OCI-LY7 (cell line): ENCODE results near the gene SYNJ2. TPM values are rescaled to one million over a fixed set of nuclear protein-coding genes. Genes with fewer than 3 reads are reported as not detected.

Source experiments
- BruUV-seq: library from RNA; stranded (reverse); fragments of 400-500 nt; replicated peaks from 2 replicates; lab custom pipeline; 2021; lab: Mats Ljungman, UMichigan
- CTCF ChIA-PET: fragments of 300-600 bp; sonication (Branson Sonifier 250); formaldehyde crosslinking; loops from one replicate; lab custom pipeline; 2022; ENCODE audit warnings: antibody characterized with exemption; ENCODE audit not compliant: unreplicated experiment; lab: Charles Lee
- POLR2A ChIA-PET: fragments of 300-600 bp; sonication (Branson Sonifier 250); formaldehyde crosslinking; loops from one replicate; lab custom pipeline; 2022; ENCODE audit warnings: antibody characterized with exemption; lab: Charles Lee
- DNase-seq: peaks from one replicate; pipeline ENCODE4 v3.0.0-alpha.2; 2015; ENCODE audit warnings: low spot score
- H2AFZ ChIP-seq: fragments of 200-600 bp; sonication (generic), shearing (Covaris generic); 2 replicates; pipeline ENCODE4 v1.6.1; 2014; ENCODE audit warnings: mild to moderate bottlenecking, antibody characterized with exemption, low read length, moderate library complexity
- H3K27ac ChIP-seq: fragments of 200-600 bp; sonication (generic); 2 replicates; pipeline ENCODE4 v1.5.1; 2014; ENCODE audit warnings: mixed run types, low read depth, mild to moderate bottlenecking, moderate library complexity, low read length, inconsistent platforms; ENCODE audit not compliant: poor library complexity, severe bottlenecking
- H3K36me3 ChIP-seq: fragments of 200-600 bp; sonication (generic); 2 replicates; pipeline ENCODE4 v1.6.1; 2014; ENCODE audit warnings: mild to moderate bottlenecking, antibody characterized with exemption, low read length, moderate library complexity, mixed read lengths; ENCODE audit not compliant: insufficient read depth
- H3K4me1 ChIP-seq: fragments of 200-600 bp; sonication (generic); 2 replicates; pipeline ENCODE4 v1.5.1; 2014; ENCODE audit warnings: mild to moderate bottlenecking, low read length; ENCODE audit not compliant: insufficient read depth, poor library complexity, severe bottlenecking
- H3K4me2 ChIP-seq: fragments of 200-600 bp; sonication (generic); 2 replicates; pipeline ENCODE4 v1.6.1; 2014; ENCODE audit warnings: mild to moderate bottlenecking, low read length
- H3K4me3 ChIP-seq: fragments of 200-600 bp; sonication (generic); 2 replicates; pipeline ENCODE4 v1.5.1; 2014; ENCODE audit warnings: mild to moderate bottlenecking, low read depth, low read length; ENCODE audit not compliant: poor library complexity, severe bottlenecking
- H3K79me2 ChIP-seq: fragments of 200-600 bp; sonication (generic); 2 replicates; pipeline ENCODE4 v1.6.1; 2016; ENCODE audit warnings: low read depth, mild to moderate bottlenecking, low read length, moderate library complexity, mixed read lengths; ENCODE audit not compliant: insufficient read depth
- H3K9me2 ChIP-seq: fragments of 200-600 bp; sonication (generic); 2 replicates; pipeline ENCODE4 v1.6.1; 2016; ENCODE audit warnings: mild to moderate bottlenecking, low read length, mixed read lengths; ENCODE audit not compliant: insufficient read depth
- H3K9me3 ChIP-seq: fragments of 200-600 bp; sonication (generic); 2 replicates; pipeline ENCODE4 v1.6.1; 2014; ENCODE audit warnings: mild to moderate bottlenecking, mixed run types, low read length, mixed read lengths
- H4K20me1 ChIP-seq: fragments of 200-600 bp; sonication (generic); 2 replicates; pipeline ENCODE4 v1.6.1; 2014; ENCODE audit warnings: mild to moderate bottlenecking, antibody characterized with exemption, low read length, moderate library complexity, mixed read lengths; ENCODE audit not compliant: insufficient read depth
- CTCF ChIP-seq: fragments of 200-600 bp; sonication (generic); conservative IDR thresholded peaks from 2 replicates; pipeline ENCODE4 v1.5.1; 2014; ENCODE audit warnings: mild to moderate bottlenecking, antibody characterized with exemption, low read length, moderate library complexity, mixed read lengths
- EZH2phosphoT487 ChIP-seq: fragments of 200-600 bp; sonication (generic); IDR thresholded peaks from 2 replicates; pipeline ENCODE4 v1.6.1; 2018; ENCODE audit warnings: low read depth, borderline replicate concordance, mild to moderate bottlenecking, mixed run types, antibody characterized with exemption, low read length, moderate library complexity, mixed read lengths
- intact Hi-C: fragments of 100-400 bp; cut with micrococcal nuclease; formaldehyde crosslinking; loops from one replicate; pipeline ENCODE4 v1.10.0; 2022; ENCODE audit not compliant: unreplicated experiment
- total RNA-seq, 2 experiments: library from RNA; depleted of rRNA in 1 of 2; stranded (reverse); fragments of >200 nt in 1 of 2; shearing (Covaris generic) in 1 of 2; gene quantifications; 2 replicates each; pipeline ENCODE4 v1.2.3, GENCODE V29; 2014 to 2022

The SYNJ2 gene
- total RNA-seq, 2 experiments from 2014 or later = 0.21 TPM; not detected in 1

- no TSS peak for BruUV-seq
- Histone ChIP-seq H3K9me2 (no peaks in the 10 kb centered on the region), H3K36me3 (no peaks in the 10 kb centered on the region), H3K79me2 (no peaks in the 10 kb centered on the region), H3K4me1 (no peaks in the 10 kb centered on the region), H2AFZ (no peak overlapping the region), H4K20me1 (no peaks in the 10 kb centered on the region), H3K4me3 (no peak overlapping the region), H3K9me3 (no peaks in the 10 kb centered on the region), H3K27ac (no peak overlapping the region), H3K4me2 (no peak overlapping the region)
- CTCF ChIA-PET = no interaction called here
- TF ChIP-seq EZH2phosphoT487 = no peak
- TF ChIP-seq CTCF = no peak
- intact Hi-C loops = no loop called here
- DNase-seq = no peak
- POLR2A ChIA-PET = no interaction called here
Observed at GRCh38 chr6:157974967-157975366, 6.7 kb upstream of the SYNJ2 start.

GRCh38 chr6:157975456-157975855 lies 6.2 kb upstream of the SYNJ2 start:
- no peak overlapping the region for H3K27ac ChIP-seq
- no peaks in the 10 kb centered on the region for H3K9me2 ChIP-seq
- H3K36me3 ChIP-seq = no peaks in the 10 kb centered on the region
- H3K79me2 ChIP-seq = no peaks in the 10 kb centered on the region
- no peaks in the 10 kb centered on the region for H4K20me1 ChIP-seq
- H3K4me3 ChIP-seq = no peak overlapping the region
- intact Hi-C loops = no loop called here
- H3K4me1 ChIP-seq = no peaks in the 10 kb centered on the region
- TF ChIP-seq CTCF (no peak), EZH2phosphoT487 (no peak)
- no peak overlapping the region for H2AFZ ChIP-seq
- no peak overlapping the region for H3K4me2 ChIP-seq
- BruUV-seq = no TSS peak
- H3K9me3 ChIP-seq = no peaks in the 10 kb centered on the region
- no peak for DNase-seq
- ChIA-PET POLR2A (no interaction called here), CTCF (no interaction called here)

DNA sequence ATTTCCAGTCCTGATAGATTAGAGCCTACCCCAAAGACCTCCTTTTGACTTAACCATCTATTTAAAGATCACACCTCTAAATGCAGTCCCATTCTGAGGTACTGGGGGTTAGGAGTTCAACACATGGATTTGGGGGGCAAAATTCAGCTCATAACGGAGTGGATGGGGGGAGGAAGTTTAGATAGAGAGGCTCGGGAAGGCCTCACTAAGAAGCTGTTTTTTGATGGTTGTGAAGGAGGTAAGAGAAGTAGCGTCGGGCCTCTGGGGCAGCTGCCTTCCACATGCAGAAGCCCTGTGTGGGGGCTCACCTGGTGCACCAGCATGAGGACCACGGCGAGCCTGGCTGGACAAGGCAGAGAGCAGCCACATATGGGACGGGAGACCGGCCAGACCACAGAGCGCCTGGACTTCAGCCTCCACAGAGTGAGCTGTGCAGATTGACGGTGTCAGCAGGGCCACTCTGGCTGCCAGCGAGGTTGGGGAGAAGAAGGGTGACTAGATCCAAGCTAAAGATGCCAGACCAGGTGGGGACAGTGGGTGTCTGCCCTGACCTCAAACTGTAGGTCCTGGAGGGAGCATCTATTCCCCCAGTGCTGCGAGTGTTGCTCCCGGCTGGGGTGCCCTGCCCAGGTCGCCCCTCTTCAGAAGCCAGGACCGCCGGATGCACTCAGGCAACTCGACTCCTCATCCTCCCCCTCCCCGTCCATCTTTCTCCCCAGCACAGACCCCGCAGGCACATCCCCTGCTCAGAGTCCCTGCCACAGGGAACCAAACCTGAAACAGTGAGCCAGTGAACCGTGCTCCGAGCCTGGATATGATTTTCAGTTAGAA lies 5.1 kb upstream of the SYNJ2 start:
- H3K27ac ChIP-seq = no peak overlapping the region
- BruUV-seq = no TSS peak
- DNase-seq = no peak
- CTCF ChIA-PET = interaction anchor here (0.6 kb wide), 1 partner anchor 17 kb away, joined by 3 read pairs; no protein-coding TSS in a partner anchor
- intact Hi-C loops = no loop called here
- no peak for TF ChIP-seq CTCF
- no peak for TF ChIP-seq EZH2phosphoT487
- no peak overlapping the region for H3K4me2 ChIP-seq
- no peaks in the 10 kb centered on the region for H3K79me2 ChIP-seq
- no peaks in the 10 kb centered on the region for H3K9me2 ChIP-seq
- no peaks in the 10 kb centered on the region for H3K4me1 ChIP-seq
- no peaks in the 10 kb centered on the region for H3K9me3 ChIP-seq
- no peak overlapping the region for H2AFZ ChIP-seq
- H4K20me1 ChIP-seq = no peaks in the 10 kb centered on the region
- H3K4me3 ChIP-seq = no peak overlapping the region
- POLR2A ChIA-PET = no interaction called here
- no peaks in the 10 kb centered on the region for H3K36me3 ChIP-seq
